Jurkat, Clone E6-1 (cell line): ENCODE measurements around the gene MICAL3.
"Not testable (repeated sequence)": the region's sequence is repeated elsewhere in the genome, so short reads cannot be mapped to it uniquely, and the experiment has no call there.

ENCODE experiments used
- DNase-seq: peaks from one replicate; pipeline ENCODE4 v3.0.0-alpha.2; 2011; ENCODE audit warnings: low read depth, low spot score
- H3K4me3 ChIP-seq: 2 replicates; pipeline ENCODE4 v1.5.1; 2011; ENCODE audit warnings: mild to moderate bottlenecking, low read length, control low read depth, moderate library complexity

The MICAL3 gene

DNA sequence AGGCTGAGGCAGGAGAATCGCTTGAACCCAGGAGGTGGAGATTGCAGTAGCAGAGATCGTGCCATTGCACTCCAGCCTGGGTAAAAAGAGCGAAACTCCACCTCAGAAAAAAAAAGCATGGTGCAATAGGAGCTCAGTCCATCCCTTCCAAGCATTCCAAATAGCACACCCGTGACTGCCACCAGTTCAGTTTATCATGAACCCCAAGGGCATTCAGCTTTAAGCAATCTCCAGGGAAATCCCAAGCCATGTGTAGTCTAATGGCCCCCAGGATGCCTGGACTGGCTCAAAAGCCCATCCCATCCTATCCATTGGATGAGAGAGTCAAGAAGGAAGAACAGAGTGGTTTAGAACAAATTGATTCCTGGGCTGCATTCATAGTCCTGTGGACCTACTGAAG, 16.2 kb downstream of the MICAL3 start:
- DNase-seq = no peak
- H3K4me3 ChIP-seq = no peak overlapping the region

DNA sequence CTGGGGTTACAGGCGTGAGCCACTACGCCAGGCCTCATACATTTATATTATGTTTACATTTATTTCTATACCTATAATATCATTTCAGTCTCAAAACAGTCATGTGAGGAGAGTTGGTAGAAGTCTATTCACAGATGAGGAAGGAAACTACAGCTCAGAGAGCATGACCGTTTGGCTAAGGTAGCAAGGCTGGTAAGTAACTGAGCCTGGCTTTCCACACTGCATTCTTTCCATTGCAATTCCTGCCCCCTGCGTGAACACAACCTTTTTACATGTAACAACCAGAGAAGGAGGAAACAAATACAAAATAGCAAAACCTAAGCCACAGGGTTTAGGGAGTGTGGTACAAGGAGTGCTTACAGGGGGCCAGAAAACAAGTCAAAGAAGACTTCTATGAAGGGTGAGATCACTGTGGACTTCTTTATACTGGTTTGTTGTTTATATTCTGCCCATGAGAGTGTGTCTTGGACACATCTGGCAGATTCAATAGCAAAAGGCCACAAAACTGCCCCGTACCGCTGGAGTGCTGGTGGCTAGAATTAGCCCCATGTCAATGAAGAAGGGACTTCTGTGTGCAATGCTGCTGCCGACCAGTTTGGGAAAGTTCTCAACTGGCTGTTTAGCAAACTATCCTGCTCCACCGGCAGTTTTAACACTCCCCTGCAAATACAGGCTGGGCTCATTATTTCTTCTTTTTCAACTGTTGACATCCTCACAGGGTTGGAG, 19.0 kb downstream of the MICAL3 start:
- no peak overlapping the region for H3K4me3 ChIP-seq
- no peak for DNase-seq

DNA sequence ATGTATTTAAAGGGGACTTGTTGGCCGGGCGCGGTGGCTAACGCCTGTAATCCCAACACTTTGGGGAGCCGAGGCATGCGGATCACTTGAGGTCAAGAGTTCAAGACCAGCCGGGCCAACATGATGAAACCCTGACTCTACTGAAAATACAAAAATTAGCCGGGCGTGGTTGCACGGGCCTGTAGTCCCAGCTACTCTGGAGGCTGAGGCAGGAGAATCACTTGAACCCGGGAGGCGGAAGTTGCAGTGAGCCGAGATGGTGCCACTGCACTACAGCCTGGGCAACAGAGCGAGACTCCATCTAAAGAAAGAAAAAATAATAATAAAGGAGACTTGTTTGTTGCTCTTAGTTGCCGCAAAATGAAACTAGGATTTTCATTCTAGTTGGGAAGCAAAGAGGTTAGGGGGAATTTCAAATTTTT, 22.5 kb downstream of the MICAL3 start:
- not testable (repeated sequence) for DNase-seq

DNA sequence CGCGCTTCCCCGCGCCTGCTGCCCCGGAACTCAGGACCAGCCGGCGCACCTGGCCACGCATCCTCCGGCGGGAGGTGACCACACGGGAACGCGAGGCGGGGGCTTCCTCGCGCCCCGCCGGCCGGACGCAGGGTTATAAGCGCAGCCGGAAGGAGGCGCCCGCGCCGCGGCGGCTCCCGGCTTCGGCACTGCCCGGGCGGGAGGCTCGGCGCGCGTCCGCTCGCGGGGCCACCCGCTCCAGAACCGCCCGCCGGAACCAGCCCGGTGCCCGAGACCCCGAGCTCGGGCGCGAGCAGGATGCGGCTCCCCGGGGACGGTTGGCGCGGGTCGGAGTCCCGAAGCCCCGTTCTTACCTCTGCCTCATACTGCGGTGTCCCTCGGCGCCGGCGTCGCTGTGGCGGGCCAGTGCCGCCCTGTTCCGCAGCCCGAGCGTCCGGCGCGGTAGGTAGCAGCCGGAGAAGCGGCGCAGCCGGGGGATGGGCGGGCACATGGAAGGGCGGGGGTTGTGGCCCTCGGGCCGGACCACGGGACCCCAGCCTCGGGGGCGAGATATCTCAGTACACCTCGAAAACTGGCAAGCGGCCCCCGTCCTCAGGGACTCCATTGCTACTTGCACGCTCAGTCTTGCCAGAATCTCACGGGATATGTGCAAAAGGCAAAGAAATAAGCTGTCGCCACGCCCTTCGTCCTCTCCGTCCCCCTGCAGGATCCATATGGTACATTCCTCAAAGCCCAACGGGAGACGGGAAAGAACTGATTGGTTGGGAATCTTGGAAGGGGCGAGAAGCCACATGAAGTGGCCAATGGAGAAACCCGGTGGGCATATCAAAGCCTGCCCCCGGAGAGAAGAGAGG, 23.1 kb downstream of the MICAL3 start:
- DNase-seq = peak; percentile 97

More for the DNA sequence above, 22.5 kb downstream of the MICAL3 start:
- H3K4me3 ChIP-seq = peak overlapping the region; percentile 81

DNA sequence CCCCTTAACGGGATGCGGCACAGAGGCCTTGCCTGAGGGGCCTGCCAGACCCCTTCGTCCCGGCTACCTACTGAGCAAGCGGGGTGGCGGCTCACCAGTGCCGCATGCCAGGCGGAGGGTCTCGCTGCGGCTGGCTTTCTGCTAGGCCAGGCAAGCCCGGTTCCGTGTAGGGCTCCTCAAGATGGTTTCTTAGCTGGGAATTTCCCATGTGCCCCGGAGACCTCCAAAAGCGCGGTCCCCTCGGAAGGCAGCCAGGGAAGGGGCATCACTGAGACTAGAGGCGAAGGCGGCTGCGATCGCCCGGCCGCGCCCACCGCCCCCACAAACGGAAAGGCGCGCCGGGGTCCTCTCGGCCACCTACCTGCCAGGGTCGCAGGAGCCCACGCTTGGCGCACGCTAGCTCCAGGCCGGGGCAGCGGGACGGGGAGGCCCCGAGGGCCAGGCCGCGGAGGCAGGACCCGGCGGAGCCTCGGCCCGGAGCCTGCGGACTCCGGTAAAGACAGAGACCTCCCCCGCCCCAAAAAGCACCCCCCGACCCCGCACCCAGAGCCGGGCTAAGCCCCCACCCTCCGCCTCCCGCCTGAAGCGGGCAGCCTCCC, 23.8 kb downstream of the MICAL3 start:
- H3K4me3 ChIP-seq = peak overlapping the region; percentile 81
- no peak for DNase-seq

More for the DNA sequence above, 23.1 kb downstream of the MICAL3 start:
- peak overlapping the region; percentile 81 for H3K4me3 ChIP-seq

DNA sequence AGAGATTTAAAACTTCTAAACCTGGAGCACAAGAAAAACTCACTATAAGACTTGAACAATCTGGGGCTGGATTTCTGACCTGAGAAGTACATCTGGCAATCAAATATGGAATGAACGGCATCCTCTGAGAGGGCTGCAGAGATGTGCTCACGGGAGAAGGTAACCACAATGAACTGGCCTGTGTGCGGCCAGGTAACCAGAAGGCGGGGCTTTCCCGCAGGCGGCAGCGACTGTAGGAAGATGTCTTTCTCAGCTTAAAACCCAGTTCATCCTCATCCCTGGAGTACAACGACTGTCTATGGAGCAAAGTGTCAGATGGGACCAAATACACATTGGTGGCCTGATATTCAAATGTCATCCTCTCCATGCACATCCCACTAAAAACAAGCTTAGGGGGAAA, 24.5 kb downstream of the MICAL3 start:
- no peak for DNase-seq
- no peak overlapping the region for H3K4me3 ChIP-seq

DNA sequence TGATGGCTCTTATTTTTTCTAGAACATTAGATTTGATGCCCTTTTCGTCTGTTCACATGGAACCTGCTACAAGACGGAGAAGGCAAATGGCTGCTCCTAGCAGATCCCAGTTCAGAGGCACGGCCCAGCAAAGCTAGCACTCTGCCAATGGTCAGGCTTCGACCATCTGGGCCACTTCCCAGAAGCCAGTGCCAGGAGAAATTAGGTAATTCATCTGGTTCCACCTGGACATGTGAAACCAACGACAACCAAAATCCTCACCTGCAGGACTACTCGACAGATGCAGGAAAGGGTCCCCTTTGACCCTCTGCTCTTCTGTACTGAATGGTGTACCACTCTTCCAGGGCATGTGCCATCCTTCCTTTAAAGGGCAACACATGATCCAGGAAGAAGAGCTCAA, 25.4 kb downstream of the MICAL3 start:
- no peak for DNase-seq
- no peak overlapping the region for H3K4me3 ChIP-seq

DNA sequence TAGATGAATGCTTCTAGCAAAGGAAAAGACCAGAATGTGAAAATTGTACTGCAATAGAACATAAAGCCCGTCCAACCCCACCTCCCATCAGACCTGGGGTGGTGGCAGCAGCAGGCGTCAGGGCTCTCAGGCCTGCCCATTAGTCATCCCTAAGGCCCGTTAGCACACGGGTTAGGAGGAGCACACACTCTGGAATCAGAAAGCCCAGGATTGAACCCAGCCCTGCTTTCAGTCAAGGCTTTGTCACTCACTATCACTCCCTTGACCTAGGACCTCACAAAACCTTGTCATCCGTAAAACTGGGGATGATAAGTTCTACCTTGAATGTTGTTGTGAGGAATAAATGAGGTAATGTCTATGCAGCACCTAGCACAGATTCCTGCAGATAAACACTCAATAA, 26.9 kb downstream of the MICAL3 start:
- no peak for DNase-seq
- no peak overlapping the region for H3K4me3 ChIP-seq

DNA sequence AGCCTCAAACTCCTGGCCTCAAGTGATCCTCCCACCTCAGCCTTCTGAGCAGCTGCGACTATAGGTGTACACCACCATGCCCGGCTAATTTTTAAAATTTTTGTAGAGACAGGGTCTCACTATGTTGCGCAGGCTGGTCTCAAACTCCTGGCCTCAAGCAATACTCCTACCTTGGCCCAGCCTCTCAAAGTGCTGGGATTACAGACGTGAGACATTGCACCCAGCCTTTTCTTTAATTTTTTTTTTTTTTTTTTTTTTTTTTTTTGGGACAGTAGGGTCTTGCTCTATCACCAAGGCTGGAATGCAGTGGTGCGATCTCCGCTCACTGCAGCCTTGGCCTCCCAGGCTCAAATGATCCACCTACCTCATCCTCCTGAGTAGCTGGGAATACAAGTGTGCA, 29.1 kb downstream of the MICAL3 start:
- not testable (repeated sequence) for H3K4me3 ChIP-seq, DNase-seq

DNA sequence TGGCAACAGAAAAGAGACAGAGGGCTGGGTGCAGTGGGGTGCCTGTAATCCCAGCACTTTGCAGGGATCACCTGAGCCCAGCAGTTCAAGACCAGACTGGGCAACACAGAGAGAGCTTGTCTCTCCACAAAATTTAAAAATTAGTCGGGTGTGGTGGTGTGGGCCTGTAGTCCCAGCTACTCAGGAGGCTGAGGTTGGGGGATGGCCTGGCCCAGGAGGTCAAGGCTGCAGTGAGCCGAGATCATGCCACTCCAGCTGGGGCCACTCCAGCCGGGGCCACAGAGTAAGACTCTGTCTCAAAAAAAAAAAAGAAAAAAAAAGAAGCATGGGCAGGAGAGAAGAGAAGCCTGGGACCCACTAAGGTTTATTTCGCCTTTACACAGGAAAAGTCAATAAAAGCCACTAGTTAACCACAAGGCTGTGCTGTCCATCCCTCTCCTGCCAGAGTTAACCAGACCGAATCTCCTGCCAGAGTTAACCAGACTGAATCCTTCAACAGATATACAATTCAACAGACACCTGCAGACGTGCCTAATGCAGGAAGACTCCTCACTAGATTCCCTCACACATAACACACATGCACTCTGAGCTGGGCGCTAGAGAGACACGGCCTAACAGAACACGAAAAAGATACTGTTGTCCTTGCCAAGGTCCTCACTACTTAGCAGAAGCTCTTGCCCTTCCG, 29.8 kb downstream of the MICAL3 start:
- no peak for DNase-seq
- no peak overlapping the region for H3K4me3 ChIP-seq

DNA sequence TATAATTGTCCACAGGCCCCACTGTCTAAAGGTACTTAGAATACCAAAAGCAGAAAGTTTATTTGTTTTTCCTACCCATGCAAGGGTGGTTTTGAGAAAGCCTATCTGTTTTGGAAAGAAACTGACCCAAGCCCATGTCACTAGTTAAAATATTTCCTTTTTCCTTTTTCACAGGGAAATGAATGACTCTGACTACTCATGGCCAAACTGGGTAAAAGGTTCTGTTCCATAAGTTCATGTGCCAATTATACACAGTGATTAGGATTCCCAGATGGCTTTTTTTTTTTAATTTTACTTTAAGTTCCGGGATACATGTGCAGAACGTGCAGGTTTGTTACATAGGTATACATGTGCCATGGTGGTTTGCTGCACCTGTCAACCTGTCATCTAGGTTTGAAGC, 31.4 kb downstream of the MICAL3 start:
- not testable (repeated sequence) for DNase-seq, H3K4me3 ChIP-seq

DNA sequence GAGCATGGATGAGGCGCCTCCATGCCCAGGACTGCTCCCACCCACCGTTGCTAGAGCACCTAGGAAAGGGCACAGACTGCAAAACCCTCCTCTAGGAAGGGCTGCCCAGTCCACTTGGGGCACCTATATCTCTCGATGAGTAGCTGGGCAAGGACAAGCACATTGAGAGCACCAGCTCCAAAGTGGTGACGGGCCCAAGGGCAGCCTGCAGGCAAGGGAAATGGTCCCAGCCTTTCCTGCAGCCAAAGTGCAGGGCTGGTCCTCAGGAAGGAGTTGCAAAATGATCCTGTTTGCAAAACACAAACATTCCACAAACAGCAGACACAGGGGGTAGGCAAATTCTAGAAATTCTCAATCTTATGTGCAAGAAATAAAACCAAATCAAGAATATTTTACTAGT, 32.4 kb downstream of the MICAL3 start:
- not testable (repeated sequence) for H3K4me3 ChIP-seq, DNase-seq

DNA sequence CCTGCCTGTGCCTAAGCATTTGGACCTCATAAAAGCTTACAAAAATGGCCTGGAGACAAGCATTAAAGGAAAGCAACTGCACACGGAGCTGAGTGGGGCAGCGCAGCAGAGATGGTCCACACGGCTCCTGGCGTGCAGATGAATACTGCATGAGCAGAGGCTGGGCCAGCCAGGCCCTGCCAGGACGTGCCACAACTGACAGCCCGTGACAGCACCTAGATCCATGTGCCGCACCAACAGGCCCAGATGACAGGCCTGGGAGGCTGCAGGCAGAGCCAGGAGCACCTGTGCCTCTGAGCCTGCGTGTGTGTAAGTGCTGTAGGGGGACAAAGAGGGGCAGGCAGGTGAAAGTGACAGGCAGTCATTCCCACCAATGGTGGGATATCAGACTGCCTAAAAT, 33.4 kb downstream of the MICAL3 start:
- no peak for DNase-seq
- H3K4me3 ChIP-seq = no peak overlapping the region

DNA sequence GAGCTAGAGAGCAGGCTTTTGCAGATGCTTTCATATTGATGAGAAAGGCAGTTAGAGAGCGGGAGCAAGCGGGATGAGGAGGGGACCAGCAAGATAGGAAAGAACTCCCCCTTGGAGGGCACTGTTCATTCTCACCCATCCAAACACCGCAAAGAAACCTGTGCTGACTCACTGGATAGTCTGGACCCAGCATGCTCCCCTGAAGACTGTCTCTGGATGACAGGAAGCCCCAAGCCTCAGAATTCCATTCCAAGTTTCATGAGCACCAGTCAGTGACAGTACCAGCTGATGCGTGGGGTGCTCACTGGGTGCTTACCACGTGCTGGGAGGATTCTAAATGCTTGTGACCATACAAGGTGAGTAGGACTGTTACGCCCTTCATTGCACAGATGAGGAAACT, 34.2 kb downstream of the MICAL3 start:
- DNase-seq = no peak
- no peak overlapping the region for H3K4me3 ChIP-seq

DNA sequence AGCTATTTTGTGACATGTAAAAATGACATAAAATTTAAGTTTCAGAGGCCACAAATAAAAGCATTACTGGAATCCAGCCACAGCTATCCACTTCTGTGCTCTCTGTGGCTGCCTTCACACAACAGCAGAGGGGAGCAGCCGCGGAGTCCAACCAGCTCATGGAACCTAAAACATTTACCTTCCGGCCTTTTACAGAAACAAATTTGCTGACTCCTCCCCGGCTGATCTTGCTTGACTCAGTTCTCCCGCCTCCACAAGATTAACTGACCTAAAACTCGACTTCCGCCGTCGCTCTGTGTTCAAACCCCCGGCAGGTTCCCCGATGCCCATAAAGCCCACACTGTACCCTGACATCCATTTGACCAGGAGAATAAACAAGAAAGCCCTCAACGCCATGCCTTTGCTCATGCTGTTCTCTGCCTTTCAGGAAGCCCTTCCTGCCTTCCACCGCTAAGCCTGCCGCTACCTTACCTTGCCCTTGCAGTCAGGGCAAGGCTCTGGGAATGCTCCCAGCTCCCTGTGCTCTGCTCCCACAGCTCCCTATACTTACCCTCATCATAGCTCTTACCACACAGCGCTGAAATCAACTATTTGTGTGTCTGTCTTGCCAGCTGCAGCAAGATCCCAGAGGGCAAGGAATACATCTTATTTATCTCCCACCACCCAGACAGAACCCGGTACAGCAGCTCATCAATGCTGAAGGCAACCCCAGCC, 35.4 kb downstream of the MICAL3 start:
- no peak for DNase-seq
- no peak overlapping the region for H3K4me3 ChIP-seq

DNA sequence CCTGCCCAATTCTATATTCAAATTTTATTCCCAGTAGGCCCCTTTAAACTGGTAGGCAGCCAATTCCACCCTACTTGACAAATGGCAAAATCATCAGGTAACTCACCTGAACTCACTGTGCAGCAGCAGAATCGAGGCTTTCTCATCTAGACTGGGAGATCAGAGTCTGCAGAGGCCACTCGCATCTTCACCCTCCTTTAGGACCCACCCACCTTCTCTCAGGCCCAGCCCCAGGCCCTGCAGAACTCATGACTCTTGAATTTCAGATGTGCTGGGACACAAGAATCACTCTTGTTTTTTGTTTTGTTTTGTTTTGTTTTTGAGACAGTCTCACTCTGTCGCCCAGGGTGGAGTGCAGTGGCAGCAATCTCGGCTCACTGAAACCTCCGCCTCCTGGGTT, 38.8 kb downstream of the MICAL3 start:
- no peak for DNase-seq
- no peak overlapping the region for H3K4me3 ChIP-seq

DNA sequence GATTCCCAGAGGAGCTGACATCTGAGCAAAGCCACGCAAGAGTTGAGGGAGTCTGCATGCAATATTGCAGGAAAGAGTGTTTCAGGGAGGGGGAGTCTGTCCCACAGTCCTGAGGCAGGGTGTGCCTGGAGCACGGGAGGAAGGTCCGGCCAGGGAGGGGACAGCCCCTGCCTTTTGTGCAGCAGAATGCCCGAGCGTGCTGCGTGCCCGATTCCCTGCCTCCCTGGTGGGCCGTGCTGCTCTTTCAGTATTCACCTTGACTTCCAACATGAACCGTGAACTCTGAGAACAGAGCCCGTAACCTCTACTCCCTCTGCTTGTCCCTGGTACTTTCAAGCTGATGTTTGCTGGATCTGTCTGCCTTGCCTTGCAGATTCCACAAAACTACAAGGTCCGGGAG, 39.3 kb downstream of the MICAL3 start:
- DNase-seq, H3K4me3 ChIP-seq: not testable (repeated sequence)

DNA sequence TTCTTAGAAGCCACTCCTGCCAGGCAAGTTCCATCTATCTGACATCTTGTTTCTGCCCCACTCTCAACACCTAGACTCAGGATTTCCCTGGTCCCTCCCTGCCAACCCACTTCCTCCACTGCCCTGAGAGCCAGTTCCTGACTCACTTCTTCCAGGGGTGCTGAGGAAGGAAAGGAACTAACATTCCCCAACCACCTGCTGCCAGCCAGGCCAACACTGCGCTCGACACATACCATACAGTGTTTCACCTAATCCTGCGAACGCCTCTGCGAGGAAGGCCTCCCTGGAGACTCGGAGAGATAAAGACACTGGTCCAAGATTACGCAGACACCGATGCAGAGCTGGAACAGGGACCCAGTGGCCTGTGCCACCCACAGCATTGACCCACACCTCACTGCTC, 40.2 kb downstream of the MICAL3 start:
- DNase-seq = no peak
- no peak overlapping the region for H3K4me3 ChIP-seq

DNA sequence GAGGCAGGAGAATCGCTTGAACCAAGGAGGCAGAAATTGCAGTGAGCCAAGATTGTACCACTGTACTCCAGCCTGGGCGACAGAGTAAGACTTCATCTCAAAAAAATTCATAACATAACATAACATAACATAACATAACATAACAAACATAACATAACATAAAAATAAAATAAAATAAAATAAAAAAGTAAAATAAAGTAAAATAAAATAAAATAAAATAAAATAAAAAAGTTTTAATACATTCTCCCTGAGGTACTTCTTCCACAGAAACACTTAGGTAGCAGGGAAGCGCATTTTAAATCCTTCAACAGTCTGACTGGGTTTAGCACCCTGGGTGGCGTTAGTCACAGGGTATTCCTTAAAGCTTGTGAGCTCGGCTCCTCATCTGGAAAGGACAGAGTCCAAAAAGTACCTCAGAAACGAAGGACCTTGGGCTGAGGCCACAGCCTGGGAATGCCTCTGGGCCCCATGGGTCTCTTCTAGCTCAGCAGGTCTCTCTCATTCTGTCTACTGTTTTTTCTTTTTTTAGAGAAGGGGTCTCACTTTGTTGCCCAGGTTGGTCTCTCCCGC, 41.7 kb downstream of the MICAL3 start:
- no peak overlapping the region for H3K4me3 ChIP-seq
- DNase-seq = no peak
